ES-I3 (cell line): ENCODE results near the gene SRSF6.
"Not testable (repeated sequence)": the region's sequence is repeated elsewhere in the genome, so short reads cannot be mapped to it uniquely, and the experiment has no call there.

Experiments used
- H3K36me3 ChIP-seq: 2 replicates; pipeline ENCODE4 v1.6.1; 2013; ENCODE audit warnings: mild to moderate bottlenecking, low read length, control low read depth, moderate library complexity; ENCODE audit not compliant: insufficient read depth
- H3K4me1 ChIP-seq: 2 replicates; pipeline ENCODE4 v1.6.1; 2013; ENCODE audit warnings: mild to moderate bottlenecking, control low read depth, low read length; ENCODE audit not compliant: insufficient read depth
- H3K9ac ChIP-seq: 2 replicates; pipeline ENCODE4 v1.6.1; 2013; ENCODE audit warnings: low read depth, mild to moderate bottlenecking, low read length, moderate library complexity
- H3K9me3 ChIP-seq: 2 replicates; pipeline ENCODE4 v1.6.1; 2013; ENCODE audit warnings: mild to moderate bottlenecking, low read length, moderate library complexity; ENCODE audit not compliant: control insufficient read depth, insufficient read depth

Gene SRSF6

DNA sequence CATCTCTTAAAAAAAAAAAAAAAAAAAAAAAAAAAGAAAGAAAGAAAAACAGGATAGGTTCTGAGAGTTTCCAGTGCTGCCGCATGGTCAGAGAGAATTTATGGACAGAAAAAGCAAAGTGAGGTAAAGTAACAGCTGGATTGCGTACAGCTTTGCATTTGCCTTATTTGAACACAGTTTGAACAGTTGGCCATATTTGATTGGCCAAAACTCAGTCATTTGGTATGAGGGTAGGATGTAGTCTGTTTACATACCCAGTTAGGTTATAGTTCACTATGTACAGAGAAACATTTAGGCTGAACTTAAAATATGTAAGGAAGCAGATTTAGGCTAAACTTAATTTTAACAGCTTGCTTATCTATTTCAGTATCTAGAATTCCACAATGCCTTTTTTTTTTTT, 32.3 kb downstream of the SRSF6 start:
- Histone ChIP-seq H3K4me1 (no peaks in the 10 kb centered on the region), H3K9ac (no peak overlapping the region), H3K36me3 (no peaks in the 10 kb centered on the region)

DNA sequence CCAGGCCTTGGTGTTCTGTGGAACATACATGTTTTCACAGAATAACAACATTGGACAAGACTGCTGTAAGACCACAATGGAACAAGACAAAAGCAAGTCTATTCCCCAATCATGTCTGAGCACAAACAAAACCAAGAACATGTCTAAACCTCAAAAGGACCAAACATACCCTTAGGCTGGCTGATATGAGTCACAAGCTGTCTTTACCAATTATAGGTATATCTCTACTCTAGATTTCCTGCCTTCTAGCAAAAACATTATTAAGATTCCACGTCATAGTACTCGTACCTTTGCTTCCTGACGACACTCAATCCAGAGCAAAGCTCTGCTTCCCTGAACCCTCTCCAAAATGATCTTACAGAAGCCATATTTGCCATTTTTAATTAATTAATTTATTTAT, 34.4 kb downstream of the SRSF6 start:
- Histone ChIP-seq H3K4me1 (no peaks in the 10 kb centered on the region), H3K9me3 (peaks cover 3% of the 10 kb centered on the region), H3K36me3 (no peaks in the 10 kb centered on the region), H3K9ac (no peak overlapping the region)

More for the DNA sequence above, 32.3 kb downstream of the SRSF6 start:
- no peaks in the 10 kb centered on the region; the same call in 1 of the 2 replicates for H3K9me3 ChIP-seq

DNA sequence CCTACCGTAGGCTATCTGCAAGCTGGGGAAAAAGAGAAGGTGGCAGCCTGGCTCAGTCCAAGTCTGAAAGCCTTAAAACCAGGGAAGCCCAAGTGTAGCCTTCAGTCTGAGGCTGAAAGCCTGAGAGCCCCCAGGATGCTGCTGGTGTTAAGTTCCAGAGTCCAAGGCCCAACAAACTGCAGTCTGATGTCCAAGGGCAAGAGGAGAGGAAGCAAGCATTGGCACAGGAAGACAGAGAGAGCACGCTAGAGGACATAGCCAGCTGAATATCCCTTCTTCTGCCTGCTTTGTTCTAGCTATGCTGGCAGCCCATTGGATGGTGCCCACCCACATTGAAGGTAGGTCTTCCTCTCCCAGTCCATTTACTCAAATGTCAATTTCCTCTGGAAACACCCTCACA, 37.7 kb downstream of the SRSF6 start:
- no peak overlapping the region for H3K9ac ChIP-seq
- H3K36me3 ChIP-seq: no peaks in the 10 kb centered on the region
- H3K4me1 ChIP-seq: no peaks in the 10 kb centered on the region
- H3K9me3 ChIP-seq: peaks cover 3% of the 10 kb centered on the region

DNA sequence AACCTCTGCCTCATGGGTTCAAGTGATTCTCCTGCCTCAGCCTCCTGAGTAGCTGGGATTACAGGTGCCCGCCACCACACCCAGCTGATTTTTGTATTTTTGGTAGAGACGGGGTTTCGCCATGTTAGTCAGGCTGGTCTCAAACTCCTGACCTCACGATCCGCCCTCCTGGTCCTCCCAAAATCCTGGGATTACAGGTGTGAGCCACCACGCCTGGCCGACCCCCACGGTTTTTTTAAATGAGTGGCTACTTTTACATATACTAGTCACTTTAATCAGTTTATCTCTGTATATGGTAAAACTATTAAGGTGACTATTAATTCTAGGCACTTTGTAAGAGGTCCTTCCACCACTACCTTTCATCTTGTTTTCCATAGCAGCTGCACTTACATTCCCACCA, 44.3 kb downstream of the SRSF6 start:
- H3K4me1 ChIP-seq, H3K9ac ChIP-seq, H3K9me3 ChIP-seq, H3K36me3 ChIP-seq: not testable (repeated sequence)

DNA sequence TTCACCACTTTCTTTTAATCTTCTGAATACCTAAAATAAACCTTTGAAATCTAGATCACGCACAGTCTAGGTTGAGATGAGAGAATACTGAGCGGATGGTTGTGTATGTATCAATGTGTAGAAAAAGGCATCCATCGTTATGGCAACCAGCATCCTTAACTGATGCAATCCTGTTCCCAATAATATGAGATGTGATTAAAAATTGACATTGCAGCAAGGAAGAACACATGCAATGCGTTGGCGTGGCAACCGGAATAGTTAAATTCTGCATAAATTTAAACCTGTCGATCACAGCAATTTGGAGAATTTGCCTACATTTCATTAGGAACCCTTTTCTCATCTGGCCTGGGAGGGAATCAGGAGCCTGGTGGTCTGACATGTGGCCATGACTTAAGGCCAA, 48.5 kb downstream of the SRSF6 start:
- H3K4me1 ChIP-seq: peaks cover 4% of the 10 kb centered on the region; the same call in 1 of the 2 replicates
- no peak overlapping the region for H3K9ac ChIP-seq
- no peaks in the 10 kb centered on the region for H3K9me3 ChIP-seq
- no peaks in the 10 kb centered on the region for H3K36me3 ChIP-seq

DNA sequence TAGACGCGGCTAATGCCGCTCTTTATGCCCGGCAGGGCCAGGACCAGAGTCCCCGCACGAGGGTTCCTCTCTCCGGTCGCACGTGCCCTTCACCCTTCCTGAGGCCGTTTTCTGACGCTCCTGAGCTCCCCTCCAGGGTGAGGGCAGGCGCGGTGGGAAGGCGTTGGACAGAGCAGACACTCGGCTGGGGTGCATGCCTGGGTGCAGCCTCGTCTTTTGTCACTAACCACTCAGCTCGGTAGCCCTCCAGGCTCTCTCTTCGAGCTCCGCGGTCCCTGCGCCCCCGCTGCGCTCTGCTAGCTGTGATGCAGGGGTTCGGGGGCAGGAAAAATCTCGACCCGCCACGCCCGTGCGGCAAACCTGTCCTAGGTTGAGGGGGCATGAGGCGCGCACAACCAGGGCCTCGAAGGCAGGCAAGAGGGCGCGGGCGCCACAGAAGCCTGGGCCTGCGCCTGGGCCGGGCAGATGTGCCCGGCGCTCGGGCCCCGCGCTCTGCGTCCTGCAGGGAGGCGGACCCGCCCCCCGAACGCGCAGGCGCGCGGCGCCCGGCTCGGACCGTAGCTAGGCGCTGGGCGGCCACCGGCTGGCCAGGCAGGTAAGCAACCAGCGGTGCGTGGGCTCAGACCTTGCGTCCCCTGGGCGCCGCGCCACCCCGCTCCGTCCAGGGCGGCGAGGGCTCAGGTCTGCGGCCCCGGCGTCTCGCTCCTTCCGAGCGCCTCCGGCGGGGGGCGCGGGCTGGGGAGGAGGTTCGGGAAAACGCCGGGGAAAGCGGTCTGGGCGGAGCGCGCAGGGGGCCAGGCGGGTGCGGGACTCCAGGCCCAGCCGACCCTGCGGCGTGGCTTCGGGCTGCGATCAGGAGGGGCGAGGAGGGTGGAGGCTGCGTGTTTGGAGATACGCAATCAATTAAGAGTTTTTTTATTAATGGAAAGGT, 49.7 kb downstream of the SRSF6 start, which contains the start of gene L3MBTL1:
L3MBTL1 (plus strand) TSS at position 548 of the 931 bp plus-strand sequence. CDS start 5,807 bp downstream, outside the sequence.
- H3K9ac ChIP-seq: peak within 1 kb of the TSS; percentile 91
- H3K36me3 ChIP-seq: no peaks in the 10 kb centered on the region
- H3K9me3 ChIP-seq: no peaks in the 10 kb centered on the region
- peaks cover 4% of the 10 kb centered on the region; the same call in 1 of the 2 replicates for H3K4me1 ChIP-seq

DNA sequence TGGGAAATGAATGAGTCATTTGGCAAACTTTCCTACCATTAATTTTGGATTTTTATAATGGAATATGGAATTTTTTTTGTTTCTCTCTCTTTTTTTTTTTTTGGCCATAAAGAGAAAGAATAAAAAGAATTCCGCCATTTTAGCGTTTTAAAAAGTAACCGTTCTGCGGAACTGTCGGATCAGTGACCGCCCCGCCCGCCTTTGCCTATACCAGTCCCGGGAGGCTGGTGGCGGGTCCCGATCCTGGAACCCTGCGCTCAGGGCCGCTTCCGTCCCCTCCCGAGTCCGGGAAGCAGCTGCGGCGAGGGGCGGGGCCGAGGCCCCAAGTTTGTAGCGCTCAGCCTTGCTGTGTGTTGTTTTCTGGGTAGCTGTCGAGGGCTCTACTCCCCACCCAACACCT, 50.4 kb downstream of the SRSF6 start:
- peak overlapping the region; percentile 91 for H3K9ac ChIP-seq
- H3K36me3 ChIP-seq: no peaks in the 10 kb centered on the region
- peaks cover 4% of the 10 kb centered on the region; the same call in 1 of the 2 replicates for H3K4me1 ChIP-seq
- H3K9me3 ChIP-seq: no peaks in the 10 kb centered on the region

DNA sequence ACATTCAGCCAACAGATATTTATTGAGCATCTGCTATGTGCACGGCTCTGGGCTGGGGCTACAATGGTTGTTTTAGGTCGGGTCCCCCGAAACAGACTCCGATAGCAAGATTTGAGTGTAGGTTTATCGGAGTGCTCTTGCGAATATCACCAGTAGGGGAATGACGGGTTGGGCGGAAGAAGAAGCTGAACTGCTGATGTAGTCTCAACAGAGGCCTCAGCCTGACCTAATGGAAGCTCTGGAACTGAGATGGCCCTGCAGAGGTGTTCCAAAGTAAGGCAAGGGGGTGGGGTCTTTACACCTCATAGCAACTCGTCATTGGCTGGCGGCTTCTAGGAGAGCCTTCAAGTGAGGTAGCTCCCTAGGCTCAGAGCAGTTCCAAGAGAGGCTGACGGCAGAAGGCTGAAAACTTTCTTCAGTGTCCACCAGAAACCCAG, 50.9 kb downstream of the SRSF6 start:
- H3K4me1 ChIP-seq: peaks cover 4% of the 10 kb centered on the region; the same call in 1 of the 2 replicates
- H3K36me3 ChIP-seq: no peaks in the 10 kb centered on the region
- no peaks in the 10 kb centered on the region for H3K9me3 ChIP-seq
- peak overlapping the region; percentile 91; the same call in 1 of the 2 replicates for H3K9ac ChIP-seq

DNA sequence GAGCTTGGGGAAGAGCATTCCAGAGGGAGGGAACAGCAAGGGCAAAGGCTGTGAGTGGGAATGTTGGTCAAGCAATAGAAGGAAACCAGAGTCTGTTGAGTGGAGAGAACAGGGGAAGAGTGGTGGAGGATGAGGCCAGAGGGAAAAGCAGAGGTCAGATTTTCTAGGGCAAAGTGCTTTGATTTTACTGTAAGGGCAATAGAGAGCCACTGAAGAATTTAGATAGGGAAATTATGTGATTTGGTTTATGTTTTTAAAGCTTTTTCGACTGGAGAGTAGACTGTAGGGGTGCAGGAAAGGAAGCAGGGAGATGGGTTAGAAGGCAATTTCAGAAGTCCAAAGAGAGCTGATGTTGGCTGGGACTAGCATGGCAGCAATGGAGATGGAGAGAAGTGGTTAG, 54.2 kb downstream of the SRSF6 start:
- no peak overlapping the region for H3K9ac ChIP-seq
- H3K36me3 ChIP-seq: no peaks in the 10 kb centered on the region
- H3K4me1 ChIP-seq: peaks cover 4% of the 10 kb centered on the region; the same call in 1 of the 2 replicates
- H3K9me3 ChIP-seq: no peaks in the 10 kb centered on the region

DNA sequence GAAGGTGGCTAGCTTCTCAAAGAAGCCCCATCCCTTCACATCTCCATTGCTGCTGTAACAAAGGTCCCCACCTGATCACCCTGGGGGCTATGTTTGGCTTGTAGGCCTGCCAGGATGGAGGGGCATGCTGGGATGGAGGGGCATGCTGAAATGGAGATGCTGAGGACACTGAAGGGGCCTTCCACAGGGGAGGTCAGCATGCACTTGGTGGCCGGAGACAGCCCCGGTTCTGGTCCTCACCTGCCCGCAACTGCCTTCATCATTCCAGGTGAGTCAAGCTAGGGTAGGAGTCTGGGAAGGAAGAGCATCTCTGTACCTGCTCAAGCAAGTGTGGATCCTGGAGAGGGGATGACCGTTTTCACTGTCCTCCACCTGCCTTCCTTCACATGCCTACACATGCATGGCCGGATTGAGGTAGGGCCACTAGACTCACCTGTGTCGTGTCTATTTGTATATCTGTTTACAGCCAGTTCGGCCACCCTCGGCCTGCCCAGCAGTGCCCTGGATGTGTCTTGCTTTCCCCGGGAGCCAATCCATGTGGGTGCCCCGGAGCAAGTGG, 55.8 kb downstream of the SRSF6 start:
- Histone ChIP-seq H3K4me1 (peaks cover 4% of the 10 kb centered on the region; the same call in 1 of the 2 replicates), H3K9ac (peak overlapping the region; percentile 52), H3K36me3 (peaks cover 3% of the 10 kb centered on the region; the same call in 1 of the 2 replicates), H3K9me3 (no peaks in the 10 kb centered on the region)
